A673 (cell line): Measurements from ENCODE around the gene HOXD9.

Source experiments
- EZH2 ChIP-seq: fragments of 200-600 bp; sonication (generic); IDR thresholded peaks from 2 replicates; pipeline ENCODE4 v1.6.1; 2017; ENCODE audit warnings: borderline replicate concordance, low read depth, mild to moderate bottlenecking, mixed read lengths, antibody characterized with exemption, low read length; ENCODE audit not compliant: poor library complexity, severe bottlenecking
- TF ChIP-seq, protein P1 (sequence below): fragments of 300-800, 200-600 bp; sonication (generic); conservative IDR thresholded peaks from 2 replicates; pipeline ENCODE4 v1.5.1; 2017; ENCODE audit warnings: low read depth, mild to moderate bottlenecking, antibody characterized with exemption, low read length, moderate library complexity, mixed read lengths

DNA sequence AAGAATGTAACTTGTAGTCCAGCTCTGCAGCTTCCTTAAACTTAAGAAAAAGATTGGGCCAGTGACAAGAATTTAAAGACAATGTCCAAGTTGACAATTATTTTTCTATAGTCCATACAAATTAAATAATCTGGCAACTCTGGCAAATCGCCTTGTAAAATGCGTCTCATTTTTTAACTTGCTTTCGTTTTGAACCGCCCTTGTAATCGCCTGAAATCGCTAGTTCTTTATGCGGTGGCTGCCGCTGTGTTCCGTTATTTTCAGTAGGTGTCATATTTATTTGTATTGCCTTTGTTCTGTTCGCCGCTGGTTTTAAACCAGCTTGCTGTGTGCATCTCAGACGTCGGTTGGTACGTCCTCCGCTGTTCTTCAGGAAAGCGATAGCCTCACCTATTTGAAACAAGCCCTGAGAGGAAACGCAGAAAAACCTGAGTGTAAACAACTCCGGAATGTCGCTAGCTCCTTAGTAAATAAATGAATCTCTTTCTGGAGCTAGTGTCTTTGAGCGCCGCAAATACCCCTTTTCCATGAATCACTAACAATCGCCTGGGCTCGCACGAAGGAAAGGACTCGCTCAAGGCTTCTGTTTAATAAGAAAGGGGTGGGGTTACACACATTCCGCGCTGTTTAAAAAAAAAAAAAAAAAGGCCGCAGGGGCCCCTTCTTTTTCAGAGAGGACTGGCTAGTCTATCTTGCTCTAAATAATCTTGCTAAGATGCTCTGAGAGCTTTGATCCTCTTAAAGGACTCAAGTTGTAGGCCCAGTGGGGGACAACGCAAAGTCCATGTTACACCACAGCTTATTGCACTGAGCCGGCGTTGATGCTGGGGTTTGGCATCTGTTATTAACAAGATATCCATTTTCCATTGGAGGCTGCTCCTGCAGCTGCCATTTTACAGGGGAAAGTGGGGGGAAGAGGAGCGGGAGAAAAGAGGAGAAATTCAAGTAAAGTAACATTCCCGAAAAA lies 10.0 kb downstream of the HOXD9 start:
- TF ChIP-seq, protein P1, sequence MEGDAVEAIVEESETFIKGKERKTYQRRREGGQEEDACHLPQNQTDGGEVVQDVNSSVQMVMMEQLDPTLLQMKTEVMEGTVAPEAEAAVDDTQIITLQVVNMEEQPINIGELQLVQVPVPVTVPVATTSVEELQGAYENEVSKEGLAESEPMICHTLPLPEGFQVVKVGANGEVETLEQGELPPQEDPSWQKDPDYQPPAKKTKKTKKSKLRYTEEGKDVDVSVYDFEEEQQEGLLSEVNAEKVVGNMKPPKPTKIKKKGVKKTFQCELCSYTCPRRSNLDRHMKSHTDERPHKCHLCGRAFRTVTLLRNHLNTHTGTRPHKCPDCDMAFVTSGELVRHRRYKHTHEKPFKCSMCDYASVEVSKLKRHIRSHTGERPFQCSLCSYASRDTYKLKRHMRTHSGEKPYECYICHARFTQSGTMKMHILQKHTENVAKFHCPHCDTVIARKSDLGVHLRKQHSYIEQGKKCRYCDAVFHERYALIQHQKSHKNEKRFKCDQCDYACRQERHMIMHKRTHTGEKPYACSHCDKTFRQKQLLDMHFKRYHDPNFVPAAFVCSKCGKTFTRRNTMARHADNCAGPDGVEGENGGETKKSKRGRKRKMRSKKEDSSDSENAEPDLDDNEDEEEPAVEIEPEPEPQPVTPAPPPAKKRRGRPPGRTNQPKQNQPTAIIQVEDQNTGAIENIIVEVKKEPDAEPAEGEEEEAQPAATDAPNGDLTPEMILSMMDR = no peak
- no peak for TF ChIP-seq EZH2
